ENCODE measurements around the gene IFNAR2.
"Not testable (repeated sequence)": the region's sequence is repeated elsewhere in the genome, so short reads cannot be mapped to it uniquely, and the experiment has no call there.

The IFNAR2 gene

DNA sequence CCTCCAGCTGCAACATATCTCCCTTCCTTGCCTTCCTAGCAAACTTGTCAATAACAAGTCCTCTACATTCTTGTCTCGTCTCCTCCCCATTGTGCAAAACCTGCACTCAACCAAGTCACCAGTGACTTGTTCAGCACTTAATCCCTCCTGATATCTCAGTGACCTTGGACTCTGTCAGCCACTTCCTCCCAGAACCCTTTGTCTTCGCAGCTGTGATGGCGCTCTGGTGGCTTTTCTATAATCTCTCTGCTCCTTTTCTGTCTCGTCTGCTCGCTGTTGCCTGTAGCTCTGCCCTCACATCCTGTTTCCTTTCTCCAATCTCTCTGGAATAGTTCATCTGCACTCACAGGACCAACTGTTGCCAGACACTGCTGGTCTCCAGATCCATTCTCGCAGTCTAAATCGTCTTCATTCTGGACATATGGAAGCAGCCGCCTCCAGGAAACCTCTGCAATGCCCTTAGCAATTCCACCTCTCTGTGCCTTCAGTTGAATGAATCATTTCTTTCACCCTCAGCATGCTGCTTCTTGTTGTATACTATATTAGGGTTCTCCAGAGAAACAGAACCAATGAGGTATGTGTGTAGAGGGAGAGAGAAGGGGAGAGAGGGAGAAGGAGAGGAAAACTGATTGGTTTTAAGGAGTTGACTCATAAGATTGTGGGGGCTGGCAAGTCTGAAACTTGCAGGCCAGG, 17.4 kb upstream of the IFNAR2 start:
- in situ Hi-C loops (cut with HindIII; ENCODE audit: low sequenced_read_pairs) = no loop called here

DNA sequence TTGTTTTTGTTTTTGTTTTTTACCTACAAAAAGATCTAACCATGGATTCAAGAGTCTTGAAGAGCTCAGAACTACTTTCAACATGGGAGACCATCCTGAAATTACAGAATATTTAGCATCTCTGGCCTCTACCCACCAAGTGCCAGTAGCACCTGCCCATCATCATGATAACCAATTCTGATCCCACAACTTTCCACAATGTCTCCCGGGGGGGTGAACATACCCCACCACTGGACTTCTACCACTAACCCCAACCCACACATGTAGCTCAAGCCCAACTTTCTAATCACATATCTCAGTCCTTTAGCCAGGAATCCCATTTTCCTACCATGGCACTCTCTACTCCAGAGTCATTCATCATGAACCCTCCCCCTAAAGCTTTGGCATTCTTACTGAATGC, 15.7 kb upstream of the IFNAR2 start:
- in situ Hi-C loops (cut with HindIII; ENCODE audit: low sequenced_read_pairs) = no loop called here

DNA sequence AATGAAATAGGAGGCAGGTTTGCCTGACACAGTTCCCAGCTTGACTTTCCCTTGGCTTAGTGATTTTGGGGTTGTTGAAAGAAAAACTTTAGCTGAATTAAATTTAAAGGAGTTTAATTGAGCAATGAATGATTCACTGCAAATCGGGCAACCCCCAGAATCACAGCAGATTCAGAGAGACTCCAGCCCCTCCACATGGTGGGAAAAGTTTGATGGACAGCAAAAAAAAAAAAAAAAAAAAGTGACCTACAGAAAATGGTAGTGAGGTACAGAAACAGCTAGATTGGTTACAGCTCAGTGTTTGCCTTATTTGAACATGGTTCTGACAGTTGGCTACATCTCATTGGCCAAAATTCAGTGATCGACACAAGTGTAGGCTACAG, 12.6 kb upstream of the IFNAR2 start:
- in situ Hi-C loops (cut with HindIII; ENCODE audit: low sequenced_read_pairs) = no loop called here

DNA sequence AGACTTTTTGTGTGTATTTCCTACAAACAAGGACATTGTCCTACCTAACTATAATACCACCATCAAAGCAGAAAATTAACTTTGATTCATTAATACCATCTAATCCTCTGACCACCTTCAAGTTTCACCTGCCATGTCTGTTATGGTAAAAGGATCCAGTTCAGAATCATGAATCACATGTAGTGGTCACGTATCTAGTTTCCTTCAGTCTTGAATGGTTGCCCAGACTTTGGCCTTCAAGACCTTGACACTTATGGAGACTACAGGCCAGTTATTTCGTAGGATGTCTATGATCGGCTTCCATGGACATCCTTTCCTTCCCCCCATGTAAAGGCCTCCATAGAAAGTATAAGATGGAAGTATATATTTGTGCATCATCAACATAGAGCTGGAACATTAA, 10.4 kb upstream of the IFNAR2 start:
- in situ Hi-C loops (cut with HindIII; ENCODE audit: low sequenced_read_pairs) = no loop called here

DNA sequence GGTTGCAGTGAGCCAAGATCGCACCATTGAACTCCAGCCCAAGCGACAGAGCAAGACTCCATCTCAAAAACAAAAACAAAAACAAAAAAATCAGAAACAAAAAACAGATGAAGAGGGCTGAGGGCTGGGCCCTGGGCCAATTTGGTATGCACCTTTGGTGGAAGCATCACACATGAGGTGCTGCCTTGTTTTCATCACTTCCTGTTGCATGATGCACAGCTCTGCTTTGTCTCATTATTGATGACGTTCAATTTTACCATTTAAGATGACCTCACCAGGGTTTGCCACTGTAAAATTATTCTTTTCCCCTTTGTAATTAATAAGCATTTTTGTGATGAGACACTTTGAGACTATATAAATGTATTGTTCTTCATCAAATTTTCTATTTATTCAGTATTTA, 9.8 kb upstream of the IFNAR2 start:
- in situ Hi-C loops (cut with HindIII; ENCODE audit: low sequenced_read_pairs) = no loop called here

DNA sequence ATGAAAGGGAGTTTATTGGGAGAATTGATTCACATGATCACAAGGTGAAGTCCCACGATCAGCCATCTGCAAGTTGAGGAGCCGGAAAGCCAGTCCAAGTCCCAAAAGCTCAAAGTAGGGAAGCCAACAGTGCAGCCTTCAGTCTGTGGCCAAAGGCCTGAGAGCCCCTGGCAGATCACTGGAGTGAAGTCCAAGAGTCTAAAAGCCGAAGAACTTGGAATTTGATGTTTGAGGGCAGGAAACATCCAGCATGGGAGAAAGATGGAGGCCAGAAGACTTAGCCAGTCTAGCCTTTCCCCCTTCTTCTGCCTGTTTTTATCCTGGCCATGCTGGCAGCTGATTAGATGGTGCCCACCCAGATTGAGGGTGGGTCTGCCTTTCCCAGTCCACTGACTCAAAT, 4.4 kb upstream of the IFNAR2 start:
- in situ Hi-C loops (cut with HindIII; ENCODE audit: low sequenced_read_pairs) = not testable (repeated sequence)

DNA sequence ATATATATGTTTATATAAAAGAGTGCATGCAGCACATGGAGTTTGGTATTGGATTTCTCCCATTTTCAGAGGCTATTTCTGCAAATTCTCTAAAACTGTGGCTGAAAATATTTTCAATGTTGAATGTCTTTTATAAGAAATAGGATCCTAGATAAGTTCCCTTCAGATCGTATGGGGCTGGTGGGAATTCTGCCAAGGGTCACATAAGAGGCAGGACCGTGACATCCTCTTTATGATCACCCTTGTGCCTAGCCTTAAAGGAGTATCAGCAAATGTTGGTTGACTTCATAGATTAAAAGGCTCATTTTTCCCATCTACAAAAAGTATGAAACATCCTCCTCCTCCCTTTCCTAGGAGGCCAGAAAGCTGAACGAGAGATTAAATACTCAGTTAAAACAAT, 1.3 kb upstream of the IFNAR2 start:
- in situ Hi-C loops (cut with HindIII; ENCODE audit: low sequenced_read_pairs) = no loop called here

DNA sequence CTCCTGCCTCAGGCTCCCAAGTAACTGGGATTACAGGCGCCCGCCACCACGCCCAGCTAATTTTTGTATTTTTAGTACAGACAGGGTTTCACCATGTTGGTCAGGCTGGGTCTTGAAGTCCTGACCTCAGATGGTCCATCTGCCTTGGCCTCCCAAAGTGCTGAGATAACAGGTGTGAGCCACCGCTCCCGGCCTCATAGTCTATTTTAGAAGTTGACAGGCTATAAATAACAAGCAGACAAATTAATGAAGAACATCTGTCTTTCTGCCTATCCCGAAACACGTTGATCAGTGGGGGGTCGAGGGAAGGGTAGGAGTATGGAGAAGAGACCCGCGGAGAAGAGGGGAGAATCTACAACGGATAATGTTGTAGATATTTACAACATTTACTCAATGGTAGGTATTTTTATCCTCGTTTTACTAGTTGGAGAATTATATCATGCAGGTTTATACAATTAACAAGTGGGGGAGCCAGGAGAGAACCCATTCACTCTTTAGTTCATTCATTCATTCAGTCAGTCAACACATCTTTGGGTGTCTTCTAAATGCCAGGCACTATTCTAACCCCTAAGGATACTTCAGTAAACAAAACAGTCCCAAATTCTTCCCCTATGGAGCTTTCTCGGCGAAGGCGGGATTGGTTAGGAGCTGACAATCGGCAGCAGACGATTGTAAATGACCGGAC, 497 bp upstream of the IFNAR2 start:
- in situ Hi-C loops (cut with HindIII; ENCODE audit: low sequenced_read_pairs) = no loop called here

DNA sequence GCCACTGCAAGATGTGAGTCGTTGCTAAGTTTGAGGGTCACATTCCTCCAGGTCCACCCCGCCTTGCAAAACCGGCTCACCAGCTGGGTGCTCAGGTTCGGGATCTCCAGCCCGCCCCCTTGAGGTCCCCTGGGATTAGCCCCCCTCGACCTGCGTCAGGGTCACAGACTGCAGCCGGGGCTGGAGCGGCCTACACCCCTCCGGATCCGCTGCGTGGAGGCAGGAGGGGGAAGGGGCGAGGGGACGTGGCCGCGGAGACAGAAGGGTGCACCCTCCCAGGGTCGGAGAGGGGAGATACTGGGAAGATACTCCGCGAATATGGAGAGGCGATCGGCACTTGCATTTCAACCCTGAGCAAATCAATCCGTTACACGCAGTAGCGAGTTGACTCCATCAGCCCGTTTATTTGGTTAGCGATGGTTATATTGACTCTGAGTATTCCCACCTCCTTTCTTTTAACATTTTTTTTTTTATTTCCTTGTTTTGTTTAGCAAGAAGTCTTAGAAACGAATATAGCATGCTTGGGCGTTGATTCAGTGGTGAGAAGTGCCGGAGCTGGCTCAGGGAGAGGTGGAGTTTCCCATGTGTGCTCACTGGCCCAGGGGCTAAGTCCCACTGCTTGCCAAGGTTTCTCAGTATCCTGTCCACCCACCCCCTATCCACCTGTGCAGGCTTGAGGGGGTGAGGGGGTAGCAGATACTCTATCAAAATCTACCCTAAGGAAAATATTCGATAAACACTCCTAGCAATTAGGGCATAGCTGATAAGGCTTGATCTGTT, 997 bp downstream of the IFNAR2 start:
- in situ Hi-C loops (cut with HindIII; ENCODE audit: low sequenced_read_pairs) = no loop called here

DNA sequence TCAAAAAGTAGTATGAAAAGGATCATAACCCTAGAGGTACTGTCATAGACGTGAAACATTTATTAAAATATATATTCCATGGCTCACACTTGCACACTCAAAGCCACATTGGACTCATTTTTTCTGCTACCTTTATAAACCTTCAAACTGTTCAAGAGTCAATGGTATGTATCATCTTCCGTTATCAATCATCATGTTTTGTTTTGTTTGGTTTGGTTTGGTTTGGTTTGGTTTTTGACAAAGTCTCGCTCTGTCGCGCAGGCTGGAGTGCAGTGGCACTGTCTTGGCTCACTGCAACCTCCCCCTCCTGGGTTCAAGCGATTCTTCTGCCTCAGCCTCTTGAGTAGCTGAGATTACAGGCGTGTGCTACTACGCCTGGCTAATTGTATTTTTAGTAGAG, 1.8 kb downstream of the IFNAR2 start:
- in situ Hi-C loops (cut with HindIII; ENCODE audit: low sequenced_read_pairs) = no loop called here

DNA sequence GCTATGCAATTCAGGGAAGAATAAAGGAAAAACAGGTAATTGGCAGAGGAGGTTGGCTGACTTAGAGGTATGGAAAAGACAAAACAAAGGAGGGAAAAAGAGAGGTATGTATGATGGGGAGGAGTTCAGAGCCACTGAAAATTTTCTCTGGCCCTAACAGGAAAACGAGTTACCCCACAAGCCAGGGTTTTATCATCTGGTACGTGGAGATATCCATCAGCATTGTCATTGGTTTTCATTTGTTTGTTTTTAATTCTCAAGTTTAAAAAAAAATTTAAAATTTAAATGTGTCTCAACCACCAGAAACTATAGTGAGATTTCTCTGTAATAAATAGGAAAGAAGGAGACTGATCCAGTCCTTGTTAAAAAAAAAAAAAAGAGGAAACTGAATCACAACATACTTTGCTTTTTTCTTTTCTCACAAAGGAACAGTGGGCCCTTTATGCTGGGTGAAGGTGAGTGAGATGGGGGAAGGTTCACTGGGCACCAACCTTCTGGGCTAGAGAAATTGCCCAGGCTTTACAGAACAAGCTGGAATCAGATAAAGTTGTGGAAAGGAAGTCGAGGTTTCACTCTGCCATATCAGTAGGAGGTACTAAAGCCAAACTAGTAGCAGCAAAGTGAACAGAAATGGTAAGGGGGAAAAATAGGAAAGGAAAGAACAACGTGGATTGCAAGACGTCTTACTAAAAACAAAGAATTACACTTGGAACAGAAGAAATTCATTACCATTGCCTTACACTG, 2.7 kb downstream of the IFNAR2 start:
- in situ Hi-C loops (cut with HindIII; ENCODE audit: low sequenced_read_pairs) = no loop called here

DNA sequence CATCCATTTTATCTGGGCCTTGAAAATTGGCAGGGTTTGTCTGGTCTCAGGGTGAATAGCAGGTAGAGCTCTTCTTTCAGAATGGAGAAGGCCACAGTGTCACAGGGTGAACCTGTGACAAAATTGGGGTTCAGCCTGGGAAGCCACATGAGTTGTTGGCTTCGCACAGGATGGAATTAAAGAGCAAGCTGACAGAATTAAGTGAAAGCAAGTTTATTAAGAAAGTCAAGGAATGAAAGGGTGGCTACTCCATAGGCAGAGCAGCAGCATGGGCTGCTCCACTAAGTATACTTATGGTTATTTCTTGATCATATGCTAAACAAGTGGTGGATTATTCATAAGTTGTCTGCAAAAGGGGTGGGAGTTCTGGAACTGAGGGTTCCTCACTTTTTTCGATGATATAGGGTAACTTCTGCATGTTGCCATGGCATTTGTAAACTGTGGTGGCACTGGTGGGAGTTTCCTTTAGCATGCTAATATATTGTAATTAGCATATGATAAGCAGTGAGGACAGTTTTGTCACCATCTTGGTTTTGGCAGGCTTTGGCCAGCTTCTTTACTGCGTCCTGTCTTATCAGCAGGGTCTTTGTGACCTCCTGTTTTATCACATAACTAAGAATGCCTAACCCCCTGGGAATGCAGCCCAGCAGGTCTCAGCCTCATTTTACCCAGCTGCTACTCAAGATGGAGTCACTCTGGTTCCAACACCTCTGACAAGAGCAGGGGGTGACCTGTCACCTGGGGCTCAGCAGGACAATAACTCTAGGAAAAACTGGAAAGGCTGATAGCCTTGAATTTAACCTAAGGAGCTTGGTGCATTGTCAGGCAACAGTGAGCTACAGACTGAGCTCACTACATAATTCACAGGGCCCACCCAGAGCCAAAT, 5.1 kb downstream of the IFNAR2 start:
- in situ Hi-C loops (cut with HindIII; ENCODE audit: low sequenced_read_pairs) = no loop called here

DNA sequence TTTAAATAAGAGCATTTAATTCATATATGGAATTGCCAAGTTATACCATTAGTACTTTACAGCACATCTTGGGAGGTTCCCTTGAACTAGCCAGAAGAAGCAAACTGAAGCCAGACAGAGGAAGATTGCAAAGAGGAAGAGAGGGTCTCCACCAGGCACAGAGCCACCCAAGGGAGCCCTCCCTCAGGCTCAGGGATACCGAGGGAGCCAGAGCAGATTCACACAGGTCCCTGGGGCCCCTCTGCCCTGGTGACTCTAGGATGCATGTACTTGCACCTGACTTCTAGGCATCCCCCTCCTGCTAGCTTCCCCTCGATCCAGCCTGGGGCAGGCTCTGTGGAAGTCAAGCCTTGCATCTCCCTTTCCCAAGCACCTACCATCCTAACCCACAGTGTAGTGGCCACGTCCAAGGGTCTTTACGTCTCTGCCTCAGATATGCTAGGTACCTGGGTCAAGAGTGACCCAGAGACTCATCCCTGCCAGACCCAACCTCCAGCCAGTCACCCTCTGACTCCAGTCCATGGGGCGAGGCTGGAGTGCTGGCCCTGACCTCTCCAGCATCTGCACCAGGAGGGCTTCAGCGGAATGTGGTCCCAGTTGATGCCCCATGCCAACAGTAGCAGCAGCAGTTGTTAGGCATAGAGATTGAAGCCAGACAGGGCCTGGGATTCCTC, 6.4 kb downstream of the IFNAR2 start:
- in situ Hi-C loops (cut with HindIII; ENCODE audit: low sequenced_read_pairs) = no loop called here

DNA sequence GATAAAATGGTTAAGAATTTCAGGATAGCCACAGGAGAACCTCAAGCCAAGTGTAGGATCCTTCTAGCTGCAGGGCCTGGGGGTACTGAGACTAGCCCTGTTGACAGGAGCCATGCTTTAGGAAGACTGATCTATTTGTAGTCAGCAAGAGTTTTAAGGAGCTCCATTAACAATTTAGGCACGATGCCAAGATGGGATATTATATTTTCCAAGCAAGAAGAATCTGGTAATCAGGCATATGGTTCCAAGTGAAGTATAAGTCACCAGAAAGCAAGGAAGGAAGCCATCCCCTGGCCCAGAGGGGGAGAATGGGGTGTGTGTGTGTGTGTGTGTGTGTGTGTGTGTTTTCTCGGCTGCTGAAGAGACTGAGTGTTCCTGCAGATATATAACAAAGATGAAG, 7.0 kb downstream of the IFNAR2 start:
- in situ Hi-C loops (cut with HindIII; ENCODE audit: low sequenced_read_pairs) = no loop called here

DNA sequence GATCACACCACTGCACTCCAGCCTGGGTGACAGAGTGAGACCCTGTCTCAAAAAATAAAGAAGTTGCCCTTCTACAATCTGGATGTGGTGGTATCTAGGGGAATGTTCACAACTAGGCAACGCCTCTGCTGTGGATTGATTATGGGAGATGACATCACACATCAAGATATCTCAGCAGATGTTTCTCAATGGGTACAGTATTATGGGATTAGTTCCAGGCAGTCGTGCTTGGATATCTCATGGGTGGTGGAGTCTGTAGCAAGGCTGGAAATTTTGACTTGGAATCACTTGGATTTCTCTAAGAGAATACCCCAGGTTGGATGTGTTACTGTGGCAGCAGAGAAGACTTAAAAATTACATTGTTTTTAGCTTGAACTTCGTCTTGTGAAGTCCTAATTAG, 7.7 kb downstream of the IFNAR2 start:
- in situ Hi-C loops (cut with HindIII; ENCODE audit: low sequenced_read_pairs) = no loop called here

DNA sequence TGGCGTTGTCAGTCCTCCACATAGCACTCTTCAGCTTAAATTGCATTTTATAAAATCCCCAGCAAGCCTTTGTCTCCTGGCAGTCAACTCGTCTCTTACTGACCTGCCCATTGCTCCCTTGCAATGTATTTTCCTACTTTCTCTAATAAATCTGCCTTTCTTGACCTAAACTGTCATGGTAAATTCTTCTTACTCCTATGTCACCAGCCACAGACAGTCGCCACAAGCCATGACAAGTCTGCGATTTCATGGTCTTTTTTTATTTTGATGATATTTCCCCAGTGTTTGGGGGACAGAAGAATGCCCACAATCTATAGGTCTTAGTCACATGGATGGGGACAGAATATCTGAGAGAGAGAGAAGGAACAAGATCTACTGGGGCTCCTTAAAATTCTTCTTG, 8.4 kb downstream of the IFNAR2 start:
- in situ Hi-C loops (cut with HindIII; ENCODE audit: low sequenced_read_pairs) = no loop called here

DNA sequence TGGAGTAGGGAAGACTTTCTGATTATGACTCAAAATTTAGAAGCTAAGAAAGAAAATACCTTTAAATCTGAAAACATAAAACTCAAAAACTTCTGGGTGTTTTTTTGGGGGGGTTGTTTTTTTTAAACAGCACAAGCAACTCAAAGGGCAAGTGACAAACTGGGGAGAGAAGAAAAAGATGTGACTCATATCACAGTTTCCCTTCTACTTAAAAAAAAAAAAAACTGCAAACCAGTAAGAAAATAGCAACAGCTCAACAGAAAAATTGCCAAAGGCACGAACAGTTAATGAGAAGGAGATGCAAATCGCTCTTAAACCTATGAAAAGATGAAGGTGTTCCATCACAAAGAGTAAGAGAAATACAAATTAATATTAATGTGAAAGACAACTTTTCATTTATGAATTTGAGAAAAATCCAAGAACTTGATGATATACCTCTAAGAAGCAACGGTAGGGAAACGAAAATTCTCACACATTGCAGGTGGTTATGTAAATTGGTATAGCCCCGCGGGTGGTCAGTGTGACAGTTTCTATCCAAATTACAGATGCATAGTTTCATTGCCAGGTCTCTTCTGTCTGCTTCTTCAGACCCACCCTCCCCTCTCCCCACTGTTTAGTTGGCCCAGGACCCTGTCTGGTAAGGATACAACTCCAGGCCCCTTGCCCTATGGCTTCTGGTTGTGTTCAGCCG, 9.0 kb downstream of the IFNAR2 start:
- in situ Hi-C loops (cut with HindIII; ENCODE audit: low sequenced_read_pairs) = no loop called here

DNA sequence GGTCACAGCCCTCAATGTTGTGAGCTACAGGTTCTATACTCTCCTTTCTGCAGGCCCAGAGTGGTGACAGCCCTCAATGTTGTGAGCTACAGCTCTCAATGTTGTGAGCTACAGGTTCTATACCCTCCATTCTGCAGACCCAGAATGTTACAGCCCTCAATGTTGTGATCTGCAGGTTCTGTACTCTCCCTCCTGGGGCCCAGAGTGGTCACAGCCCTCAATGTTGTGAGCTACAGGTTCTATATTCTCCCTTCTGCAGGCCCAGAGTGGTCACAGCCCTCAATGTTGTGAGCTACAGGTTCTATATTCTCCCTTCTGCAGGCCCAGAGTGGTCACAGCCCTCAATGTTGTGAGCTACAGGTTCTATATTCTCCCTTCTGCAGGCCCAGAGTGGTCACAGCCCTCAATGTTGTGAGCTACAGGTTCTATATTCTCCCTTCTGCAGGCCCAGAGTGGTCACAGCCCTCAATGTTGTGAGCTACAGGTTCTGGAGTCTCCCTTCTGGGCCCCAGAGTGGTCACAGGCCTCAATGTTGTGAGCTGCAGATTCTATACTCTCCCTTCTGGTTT, 9.9 kb downstream of the IFNAR2 start:
- in situ Hi-C loops (cut with HindIII; ENCODE audit: low sequenced_read_pairs) = not testable (repeated sequence)

DNA sequence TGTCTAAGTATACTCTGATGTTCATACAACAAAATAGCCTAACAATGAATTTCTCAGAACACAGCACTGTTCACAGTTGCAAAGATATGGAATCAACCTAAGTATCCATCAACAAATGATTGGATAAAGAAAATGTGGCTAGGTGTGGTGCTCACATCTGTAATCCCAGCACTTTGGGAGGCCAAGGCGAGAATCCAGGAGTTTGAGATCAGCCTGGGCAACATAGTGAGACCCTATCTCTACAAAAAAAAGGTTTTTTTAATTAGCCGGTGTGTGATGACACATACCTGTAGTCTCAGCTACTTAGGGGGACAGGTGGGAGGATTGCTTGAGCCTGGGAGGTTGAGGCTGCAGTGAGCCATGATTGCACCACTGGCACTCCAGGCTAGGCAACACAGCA, 10.7 kb downstream of the IFNAR2 start:
- in situ Hi-C loops (cut with HindIII; ENCODE audit: low sequenced_read_pairs) = no loop called here

All from endothelial cell of hepatic sinusoid (primary cell).